GDM1 (cell line): ENCODE data around the gene EDDM13.
"Not testable (repeated sequence)": the region's sequence is repeated elsewhere in the genome, so short reads cannot be mapped to it uniquely, and the experiment has no call there.

Source experiments
- DNase-seq: peaks from one replicate; lab custom pipeline; 2025; lab: John Stamatoyannopoulos, UW

Gene EDDM13

GRCh38 chr19:56272161-56272798 is at the start of gene EDDM13:
Gene EDDM13 (plus strand): TSS chr19:56272748. CDS start chr19:56272835, 87 bp downstream.
- no peak for DNase-seq

- DNase-seq: no peak
These were observed 49.6 kb upstream of the EDDM13 start for GRCh38 chr19:56222901-56223300.

GRCh38 chr19:56223481-56223880 is 49.1 kb upstream of the EDDM13 start:
- DNase-seq: no peak

- DNase-seq: no peak
These were observed 27.3 kb upstream of the EDDM13 start for GRCh38 chr19:56245121-56245740.

- DNase-seq: not testable (repeated sequence)
These were observed 26.8 kb upstream of the EDDM13 start for GRCh38 chr19:56245764-56246163.

- not testable (repeated sequence) for DNase-seq
These were observed 23.7 kb upstream of the EDDM13 start for GRCh38 chr19:56248736-56249338.

GRCh38 chr19:56252699-56253422 is 19.7 kb upstream of the EDDM13 start:
- peak; percentile 8 for DNase-seq

GRCh38 chr19:56253737-56254136 is 18.8 kb upstream of the EDDM13 start:
- peak; percentile 39 for DNase-seq

GRCh38 chr19:56258272-56258671 is 14.3 kb upstream of the EDDM13 start:
- DNase-seq: no peak

GRCh38 chr19:56261145-56261544 is 11.4 kb upstream of the EDDM13 start:
- no peak for DNase-seq

- DNase-seq: not testable (repeated sequence)
These were observed 10.6 kb upstream of the EDDM13 start for GRCh38 chr19:56261932-56262331.

- DNase-seq: no peak
These were observed 9.2 kb upstream of the EDDM13 start for GRCh38 chr19:56263319-56263718.

- no peak for DNase-seq
These were observed 6.5 kb upstream of the EDDM13 start for GRCh38 chr19:56266051-56266450.

GRCh38 chr19:56269348-56269747 is 3.2 kb upstream of the EDDM13 start:
- DNase-seq: no peak

- DNase-seq: no peak
These were observed 1.9 kb upstream of the EDDM13 start for GRCh38 chr19:56270676-56271075.

- no peak for DNase-seq
These were observed 1.4 kb upstream of the EDDM13 start for GRCh38 chr19:56271151-56271550.

GRCh38 chr19:56273563-56274117 is 1.1 kb downstream of the EDDM13 start:
- DNase-seq: no peak

GRCh38 chr19:56282809-56283208 is 10.3 kb downstream of the EDDM13 start:
- no peak for DNase-seq

- no peak for DNase-seq
These were observed 12.2 kb downstream of the EDDM13 start for GRCh38 chr19:56284746-56285145.

- no peak for DNase-seq
These were observed 17.6 kb downstream of the EDDM13 start for GRCh38 chr19:56290104-56290503.

- no peak for DNase-seq
These were observed 19.3 kb downstream of the EDDM13 start for GRCh38 chr19:56291867-56292266.

- DNase-seq: no peak
These were observed 22.0 kb downstream of the EDDM13 start for GRCh38 chr19:56294549-56294948.
